Subcutaneous adipose tissue (tissue), 4 donors: ENCODE measurements around the gene ARHGDIA. TPM values are rescaled to one million over a fixed set of nuclear protein-coding genes. Genes with fewer than 3 reads are reported as not detected.

Source experiments
- total RNA-seq, 4 donors: library from RNA; depleted of rRNA; stranded (reverse); fragments of >200 nt; gene quantifications; one replicate each; pipeline ENCODE4 v1.1.0, GENCODE V29; 2016
- TF ChIP-seq, protein P1 (sequence below): fragments of 450-650 bp; IDR thresholded peaks from one replicate; pipeline ENCODE4 v1.5.1; 2016; ENCODE audit warnings: low read depth, mild to moderate bottlenecking, control low read depth, antibody characterized with exemption, moderate library complexity

Gene ARHGDIA
- total RNA-seq, 4 donors from 2014 or later: 116 to 235 (median 167) TPM

DNA sequence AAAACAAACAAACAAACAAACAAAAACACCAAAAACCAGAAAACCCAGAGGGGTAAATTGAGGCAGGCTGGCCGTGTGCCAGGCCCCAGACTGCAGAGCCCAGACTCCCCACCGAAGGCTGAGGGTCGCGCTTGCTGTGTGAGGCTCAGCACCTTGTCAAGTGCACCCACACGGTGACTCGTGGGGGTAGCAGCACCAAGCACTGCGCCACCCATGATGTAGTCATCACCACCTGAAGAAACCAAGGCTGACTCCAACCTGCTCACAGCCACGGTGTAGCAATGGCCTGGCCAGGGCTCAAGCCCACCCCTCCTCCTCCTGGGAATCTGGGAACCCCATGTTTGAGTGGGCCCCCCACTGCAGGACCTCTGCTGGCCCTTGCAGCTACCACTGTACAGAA lies 50.0 kb downstream of the ARHGDIA start:
- TF ChIP-seq, protein P1, sequence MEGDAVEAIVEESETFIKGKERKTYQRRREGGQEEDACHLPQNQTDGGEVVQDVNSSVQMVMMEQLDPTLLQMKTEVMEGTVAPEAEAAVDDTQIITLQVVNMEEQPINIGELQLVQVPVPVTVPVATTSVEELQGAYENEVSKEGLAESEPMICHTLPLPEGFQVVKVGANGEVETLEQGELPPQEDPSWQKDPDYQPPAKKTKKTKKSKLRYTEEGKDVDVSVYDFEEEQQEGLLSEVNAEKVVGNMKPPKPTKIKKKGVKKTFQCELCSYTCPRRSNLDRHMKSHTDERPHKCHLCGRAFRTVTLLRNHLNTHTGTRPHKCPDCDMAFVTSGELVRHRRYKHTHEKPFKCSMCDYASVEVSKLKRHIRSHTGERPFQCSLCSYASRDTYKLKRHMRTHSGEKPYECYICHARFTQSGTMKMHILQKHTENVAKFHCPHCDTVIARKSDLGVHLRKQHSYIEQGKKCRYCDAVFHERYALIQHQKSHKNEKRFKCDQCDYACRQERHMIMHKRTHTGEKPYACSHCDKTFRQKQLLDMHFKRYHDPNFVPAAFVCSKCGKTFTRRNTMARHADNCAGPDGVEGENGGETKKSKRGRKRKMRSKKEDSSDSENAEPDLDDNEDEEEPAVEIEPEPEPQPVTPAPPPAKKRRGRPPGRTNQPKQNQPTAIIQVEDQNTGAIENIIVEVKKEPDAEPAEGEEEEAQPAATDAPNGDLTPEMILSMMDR: no peak

DNA sequence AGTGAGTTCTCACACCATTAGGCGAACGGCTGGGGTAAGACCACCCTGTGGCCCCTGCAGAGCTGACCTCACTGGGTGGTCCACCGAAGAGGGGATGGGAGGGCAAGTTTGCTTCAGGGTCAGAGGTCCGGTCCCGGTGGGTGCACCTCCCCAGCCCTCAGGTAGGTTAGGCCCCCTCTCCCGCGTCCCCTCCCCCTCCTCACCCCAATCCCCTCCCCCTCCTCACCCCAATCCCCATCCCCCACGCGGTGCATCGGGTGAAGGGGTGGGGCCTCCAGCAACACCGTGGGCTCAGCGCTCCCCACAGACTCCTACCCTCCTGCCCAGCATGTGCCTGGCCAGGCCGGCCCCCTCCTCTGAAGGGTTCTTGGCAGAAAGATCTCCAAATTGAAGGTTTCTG lies 51.4 kb downstream of the ARHGDIA start:
- TF ChIP-seq, protein P1: no peak

DNA sequence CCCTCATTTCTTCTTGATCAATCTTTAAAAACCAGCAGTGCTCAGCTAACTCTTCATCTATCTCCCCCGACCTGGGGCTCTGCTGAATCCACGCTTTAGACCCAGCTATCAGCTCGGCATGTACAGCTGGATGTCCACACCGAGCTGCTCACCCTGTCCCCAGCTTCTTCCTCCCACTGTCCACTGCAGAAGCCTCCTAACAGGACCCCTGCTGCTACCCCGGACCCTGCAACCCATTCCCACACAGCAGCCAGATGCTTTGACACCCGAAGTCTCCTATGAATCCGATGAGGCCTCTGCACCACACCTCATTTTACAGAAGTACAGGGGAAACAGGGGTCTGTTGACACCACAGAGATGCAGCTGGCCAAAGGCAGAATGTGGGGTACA lies 53.4 kb downstream of the ARHGDIA start:
- TF ChIP-seq, protein P1: no peak

Other genes with a start within 250 kb of the ARHGDIA start
- 100 to 1,000 TPM in 1 of 4 donors, 10 to 100 TPM in 3; 47.4 to 112 (median 62.8) TPM for gene NPLOC4, start 234.2 kb downstream of the ARHGDIA start, total RNA-seq
- gene TSPAN10, start 234.1 kb downstream of the ARHGDIA start, total RNA-seq: 1 to 10 TPM in 1 of 4 donors, under 1 TPM in 2, not detected in 1; 0.44 to 2.4 (median 0.68) TPM
- gene PDE6G, start 214.8 kb downstream of the ARHGDIA start, total RNA-seq: 1 to 10 TPM in 1 of 4 donors, not detected in 3; 2.7 TPM
- gene OXLD1, start 204.7 kb downstream of the ARHGDIA start, total RNA-seq: 10 to 100 TPM; 12.4 to 47.3 (median 34.1) TPM
- gene CCDC137, start 204.6 kb downstream of the ARHGDIA start, total RNA-seq: 10 to 100 TPM in 1 of 4 donors, 1 to 10 TPM in 3; 7.0 to 11.1 (median 8.5) TPM
- gene ARL16, start 187.5 kb downstream of the ARHGDIA start, total RNA-seq: 10 to 100 TPM; 13.2 to 40.3 (median 36.4) TPM
- 10 to 100 TPM; 35.4 to 79.5 (median 60.5) TPM for gene HGS, start 187.3 kb downstream of the ARHGDIA start, total RNA-seq
- gene MRPL12, start 168.0 kb downstream of the ARHGDIA start, total RNA-seq: 10 to 100 TPM; 23.8 to 52.0 (median 29.0) TPM
- 10 to 100 TPM in 3 of 4 donors, 1 to 10 TPM in 1; 4.9 to 59.5 (median 15.9) TPM for gene SLC25A10, start 159.1 kb downstream of the ARHGDIA start, total RNA-seq
- gene GCGR, start 67.2 kb downstream of the ARHGDIA start, total RNA-seq: under 1 TPM in 1 of 4 donors, not detected in 3; 0.38 TPM
- gene MCRIP1, start 38.0 kb downstream of the ARHGDIA start, total RNA-seq: 10 to 100 TPM; 26.6 to 78.7 (median 54.8) TPM
- gene PPP1R27, start 36.3 kb downstream of the ARHGDIA start, total RNA-seq: not detected
- 100 to 1,000 TPM; 289 to 508 (median 447) TPM for gene P4HB, start 10.8 kb downstream of the ARHGDIA start, total RNA-seq
- gene ALYREF, start 20.2 kb upstream of the ARHGDIA start, total RNA-seq: 10 to 100 TPM; 25.4 to 38.8 (median 32.4) TPM
- 100 to 1,000 TPM in 3 of 4 donors, 10 to 100 TPM in 1; 88.4 to 132 (median 120) TPM for gene ANAPC11, start 20.4 kb upstream of the ARHGDIA start, total RNA-seq
- gene NPB, start 30.9 kb upstream of the ARHGDIA start, total RNA-seq: under 1 TPM in 2 of 4 donors, not detected in 2; 0.17 to 0.22 TPM
- gene PCYT2, start 40.1 kb upstream of the ARHGDIA start, total RNA-seq: 100 to 1,000 TPM in 1 of 4 donors, 10 to 100 TPM in 3; 23.8 to 130 (median 39.7) TPM
- gene SIRT7, start 46.8 kb upstream of the ARHGDIA start, total RNA-seq: 10 to 100 TPM in 3 of 4 donors, 1 to 10 TPM in 1; 7.5 to 22.0 (median 15.5) TPM
- 10 to 100 TPM in 3 of 4 donors, 1 to 10 TPM in 1; 9.8 to 20.0 (median 15.0) TPM for gene MAFG, start 56.4 kb upstream of the ARHGDIA start, total RNA-seq
- 1 to 10 TPM in 2 of 4 donors, under 1 TPM in 2; 0.34 to 3.1 (median 1.5) TPM for gene PYCR1, start 66.0 kb upstream of the ARHGDIA start, total RNA-seq
- not detected for gene MYADML2, start 75.9 kb upstream of the ARHGDIA start, total RNA-seq
- not detected for gene NOTUM, start 89.8 kb upstream of the ARHGDIA start, total RNA-seq
- gene ASPSCR1, start 106.3 kb upstream of the ARHGDIA start, total RNA-seq: 10 to 100 TPM in 3 of 4 donors, 1 to 10 TPM in 1; 8.2 to 30.1 (median 18.1) TPM
- 10 to 100 TPM; 46.0 to 74.0 (median 57.5) TPM for gene CENPX, start 151.5 kb upstream of the ARHGDIA start, total RNA-seq
- 10 to 100 TPM in 2 of 4 donors, 1 to 10 TPM in 2; 1.8 to 11.7 (median 7.8) TPM for gene LRRC45, start 152.0 kb upstream of the ARHGDIA start, total RNA-seq
- 10 to 100 TPM in 3 of 4 donors, 1 to 10 TPM in 1; 5.2 to 28.3 (median 14.6) TPM for gene RAC3, start 160.3 kb upstream of the ARHGDIA start, total RNA-seq
- 100 to 1,000 TPM; 157 to 383 (median 255) TPM for gene DCXR, start 166.4 kb upstream of the ARHGDIA start, total RNA-seq
- gene RFNG, start 180.5 kb upstream of the ARHGDIA start, total RNA-seq: 10 to 100 TPM; 22.5 to 66.9 (median 49.0) TPM
- 100 to 1,000 TPM in 1 of 4 donors, 10 to 100 TPM in 3; 42.7 to 125 (median 71.7) TPM for gene GPS1, start 180.6 kb upstream of the ARHGDIA start, total RNA-seq
- gene DUS1L, start 194.5 kb upstream of the ARHGDIA start, total RNA-seq: 100 to 1,000 TPM in 1 of 4 donors, 10 to 100 TPM in 3; 45.0 to 147 (median 52.3) TPM
- 1,000 to 10,000 TPM in 1 of 4 donors, 100 to 1,000 TPM in 3; 148 to 4,879 (median 378) TPM for gene FASN, start 226.9 kb upstream of the ARHGDIA start, total RNA-seq